Kidney glomerular epithelial cell (primary cell): Measurements from ENCODE around the gene RABIF.
"Not testable (repeated sequence)": the region's sequence is repeated elsewhere in the genome, so short reads cannot be mapped to it uniquely, and the experiment has no call there.

Source experiments
- DNase-seq: peaks from one replicate; lab custom pipeline; 2025; lab: John Stamatoyannopoulos, UW

RABIF gene

DNA sequence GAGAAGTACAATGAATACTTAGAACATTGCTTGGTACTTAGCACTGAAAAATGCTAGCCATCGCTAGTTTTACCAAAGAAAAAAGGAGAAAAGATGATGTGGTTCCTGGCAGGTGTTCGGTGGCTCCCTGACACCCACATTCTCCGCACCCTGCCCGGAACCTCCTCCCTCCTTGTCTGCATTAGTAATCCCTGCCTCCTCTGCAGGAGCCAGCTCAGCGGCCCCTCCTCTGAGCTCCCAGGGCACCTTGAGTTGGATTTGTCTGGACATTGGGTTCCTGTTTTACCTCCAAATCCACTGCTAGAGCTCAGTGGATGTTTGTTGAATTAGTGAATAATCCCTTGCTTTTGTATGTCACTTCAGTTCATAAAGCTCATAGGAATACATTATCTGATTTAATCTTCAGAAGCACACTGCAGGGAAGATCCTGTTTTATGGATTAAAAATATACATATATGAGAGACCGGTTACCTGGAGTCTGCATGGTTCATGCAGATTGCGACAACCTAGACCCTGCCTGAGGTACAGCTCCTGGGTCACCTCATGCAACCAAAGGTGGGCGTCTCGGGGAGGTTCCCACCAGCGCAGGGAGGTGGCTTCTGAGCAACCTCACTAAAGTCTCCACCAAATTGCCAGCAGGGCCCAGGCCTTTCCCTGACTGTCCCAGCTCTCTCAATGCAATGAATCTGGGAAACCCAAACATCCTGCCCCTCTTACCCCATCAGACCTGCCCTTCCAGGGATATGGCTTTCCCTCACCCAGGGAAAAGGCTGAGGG, 54.0 kb downstream of the RABIF start:
- no peak for DNase-seq

DNA sequence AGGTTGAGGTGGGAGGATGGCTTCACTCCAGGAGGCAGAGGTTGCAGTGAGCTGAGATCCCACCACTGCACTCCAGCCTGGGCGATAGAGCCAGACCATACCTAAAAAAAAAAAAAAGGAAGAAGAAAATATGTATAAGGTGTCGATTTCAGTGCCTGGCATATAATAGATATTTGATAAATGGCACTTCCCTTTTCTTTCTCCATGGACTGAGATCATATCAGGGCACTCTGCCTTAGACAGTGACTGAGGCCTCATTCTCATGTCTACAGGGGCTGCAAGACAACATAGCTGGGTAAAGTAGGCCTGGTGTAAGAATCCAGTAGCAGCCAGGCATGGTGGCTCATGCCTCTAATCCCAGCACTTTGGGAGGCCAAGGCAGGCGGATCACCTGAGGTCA, 57.0 kb downstream of the RABIF start:
- no peak for DNase-seq

DNA sequence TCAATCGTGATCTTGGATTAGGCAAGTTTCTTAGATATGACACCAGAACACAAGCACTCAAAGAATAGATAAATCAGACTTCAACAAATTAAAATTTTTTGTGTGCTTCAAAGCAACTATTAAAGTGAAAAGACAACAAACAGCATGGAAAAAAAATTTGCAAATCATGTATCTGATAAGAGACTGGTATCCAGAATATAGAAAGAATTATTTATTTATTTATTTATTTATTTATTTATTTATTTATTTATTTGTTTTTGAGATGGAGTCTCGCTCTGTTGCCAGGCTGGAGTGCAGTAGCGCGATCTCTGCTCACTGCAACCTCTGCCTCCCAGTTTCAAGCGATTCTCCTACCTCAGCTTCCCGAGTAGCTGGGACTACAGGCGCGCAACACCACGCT, 59.7 kb downstream of the RABIF start:
- DNase-seq = not testable (repeated sequence)
